ENCODE measurements around the gene NPDC1.
"Not testable (repeated sequence)": the region's sequence is repeated elsewhere in the genome, so short reads cannot be mapped to it uniquely, and the experiment has no call there.

The NPDC1 gene

GRCh38 chr9:137006116-137007003, 39.6 kb downstream of the NPDC1 start:
- peaks cover 8% of the 10 kb centered on the region for H3K27me3 Mint-ChIP-seq
- H3K27ac Mint-ChIP-seq = peak overlapping the region; percentile 63
- H3K4me3 Mint-ChIP-seq = no peak overlapping the region

GRCh38 chr9:137004285-137004684, 41.7 kb downstream of the NPDC1 start:
- Mint-ChIP-seq H3K36me3 (ENCODE audit: low read depth) (peaks cover 15% of the 10 kb centered on the region), H3K4me1 (ENCODE audit: low read depth) (peaks cover 33% of the 10 kb centered on the region)
- H3K27me3 Mint-ChIP-seq; H3K27ac Mint-ChIP-seq; H3K9me3 Mint-ChIP-seq; H3K4me3 Mint-ChIP-seq; intact Hi-C loops (cut with micrococcal nuclease): not testable (repeated sequence)

More at GRCh38 chr9:137006116-137007003, 39.6 kb downstream of the NPDC1 start:
- intact Hi-C loops (cut with micrococcal nuclease) = no loop called here
- peaks cover 8% of the 10 kb centered on the region for H3K9me3 Mint-ChIP-seq
- H3K4me1 Mint-ChIP-seq (ENCODE audit: low read depth) = peaks cover 13% of the 10 kb centered on the region
- H3K36me3 Mint-ChIP-seq (ENCODE audit: low read depth) = peaks cover 36% of the 10 kb centered on the region

- Mint-ChIP-seq H3K36me3 (ENCODE audit: low read depth) (no peaks in the 10 kb centered on the region), H3K4me1 (ENCODE audit: low read depth) (peaks cover 47% of the 10 kb centered on the region), H3K27me3 (peaks cover 16% of the 10 kb centered on the region), H3K4me3 (no peak overlapping the region), H3K27ac (no peak overlapping the region), H3K9me3 (peaks cover 8% of the 10 kb centered on the region)
- intact Hi-C loops (cut with micrococcal nuclease) = no loop called here
Measured at GRCh38 chr9:137002646-137003041, 43.3 kb downstream of the NPDC1 start.

GRCh38 chr9:137001857-137002645, 43.9 kb downstream of the NPDC1 start:
- Mint-ChIP-seq H3K9me3 (peaks cover 8% of the 10 kb centered on the region), H3K27me3 (peaks cover 21% of the 10 kb centered on the region), H3K4me3 (no peak overlapping the region), H3K36me3 (ENCODE audit: low read depth) (no peaks in the 10 kb centered on the region), H3K27ac (no peak overlapping the region), H3K4me1 (ENCODE audit: low read depth) (peaks cover 53% of the 10 kb centered on the region)
- intact Hi-C loops (cut with micrococcal nuclease) = no loop called here

- intact Hi-C loops (cut with micrococcal nuclease) = no loop called here
- H3K4me3 Mint-ChIP-seq = no peak overlapping the region
- H3K4me1 Mint-ChIP-seq (ENCODE audit: low read depth) = peaks cover 57% of the 10 kb centered on the region
- H3K36me3 Mint-ChIP-seq (ENCODE audit: low read depth) = no peaks in the 10 kb centered on the region
- peak overlapping the region; percentile 75 for H3K27ac Mint-ChIP-seq
- H3K9me3 Mint-ChIP-seq = peaks cover 8% of the 10 kb centered on the region
- peaks cover 27% of the 10 kb centered on the region for H3K27me3 Mint-ChIP-seq
Measured at GRCh38 chr9:137000177-137000930, 45.6 kb downstream of the NPDC1 start.

- Mint-ChIP-seq H3K4me1 (ENCODE audit: low read depth) (peaks cover 74% of the 10 kb centered on the region), H3K27ac (no peak overlapping the region), H3K9me3 (no peaks in the 10 kb centered on the region)
Measured at GRCh38 chr9:136997830-136998234, 48.1 kb downstream of the NPDC1 start.

GRCh38 chr9:136997371-136997770, 48.6 kb downstream of the NPDC1 start:
- H3K27me3 Mint-ChIP-seq = peaks cover 47% of the 10 kb centered on the region
- H3K27ac Mint-ChIP-seq = no peak overlapping the region
- H3K4me3 Mint-ChIP-seq = no peak overlapping the region
- H3K9me3 Mint-ChIP-seq = no peaks in the 10 kb centered on the region
- intact Hi-C loops (cut with micrococcal nuclease) = loop anchor here (10.0 kb wide), 1 partner anchor 53 kb away; the partner anchor contains the start of genes C8G and FBXW5
- H3K4me1 Mint-ChIP-seq (ENCODE audit: low read depth) = peaks cover 78% of the 10 kb centered on the region
- peaks cover 19% of the 10 kb centered on the region for H3K36me3 Mint-ChIP-seq (ENCODE audit: low read depth)

More at GRCh38 chr9:136997830-136998234, 48.1 kb downstream of the NPDC1 start:
- intact Hi-C loops (cut with micrococcal nuclease) = loop anchor here (10.0 kb wide), 1 partner anchor 53 kb away; the partner anchor contains the start of genes C8G and FBXW5
- H3K4me3 Mint-ChIP-seq = no peak overlapping the region
- H3K36me3 Mint-ChIP-seq (ENCODE audit: low read depth) = peaks cover 15% of the 10 kb centered on the region
- H3K27me3 Mint-ChIP-seq = peaks cover 47% of the 10 kb centered on the region

GRCh38 chr9:136996361-136997292, 49.4 kb downstream of the NPDC1 start, which contains the start of gene CLIC3:
Gene CLIC3 (minus strand): TSS chr9:136996568. CDS start chr9:136996543, 25 bp downstream.
- Mint-ChIP-seq H3K27ac (peak within 1 kb of the TSS; percentile 65), H3K27me3 (peaks cover 47% of the 10 kb centered on the region), H3K4me3 (peak within 1 kb of the TSS; percentile 69), H3K36me3 (ENCODE audit: low read depth) (peaks cover 22% of the 10 kb centered on the region), H3K9me3 (no peaks in the 10 kb centered on the region), H3K4me1 (ENCODE audit: low read depth) (peaks cover 76% of the 10 kb centered on the region)
- intact Hi-C loops (cut with micrococcal nuclease) = loop anchor here (10.0 kb wide), 1 partner anchor 52 kb away; the partner anchor contains the start of genes C8G and FBXW5

GRCh38 chr9:136995772-136996311, 50.1 kb downstream of the NPDC1 start:
- peaks cover 22% of the 10 kb centered on the region for H3K36me3 Mint-ChIP-seq (ENCODE audit: low read depth)

GRCh38 chr9:136995362-136995761, 50.6 kb downstream of the NPDC1 start:
- Mint-ChIP-seq H3K36me3 (ENCODE audit: low read depth) (peaks cover 22% of the 10 kb centered on the region), H3K9me3 (no peaks in the 10 kb centered on the region), H3K27ac (no peak overlapping the region), H3K27me3 (peaks cover 47% of the 10 kb centered on the region), H3K4me3 (no peak overlapping the region), H3K4me1 (ENCODE audit: low read depth) (peaks cover 79% of the 10 kb centered on the region)
- intact Hi-C loops (cut with micrococcal nuclease) = loop anchor here (10.0 kb wide), 1 partner anchor 51 kb away; the partner anchor contains the start of genes C8G and FBXW5

More at GRCh38 chr9:136995772-136996311, 50.1 kb downstream of the NPDC1 start:
- Mint-ChIP-seq H3K4me3 (no peak overlapping the region), H3K27ac (peak overlapping the region; percentile 65), H3K27me3 (peaks cover 47% of the 10 kb centered on the region), H3K4me1 (ENCODE audit: low read depth) (peaks cover 79% of the 10 kb centered on the region), H3K9me3 (no peaks in the 10 kb centered on the region)
- intact Hi-C loops (cut with micrococcal nuclease) = loop anchor here (10.0 kb wide), 1 partner anchor 51 kb away; the partner anchor contains the start of genes C8G and FBXW5

GRCh38 chr9:136994888-136995230, 51.1 kb downstream of the NPDC1 start:
- peaks cover 51% of the 10 kb centered on the region for H3K27me3 Mint-ChIP-seq
- H3K4me3 Mint-ChIP-seq = no peak overlapping the region
- no peak overlapping the region for H3K27ac Mint-ChIP-seq
- H3K36me3 Mint-ChIP-seq (ENCODE audit: low read depth) = peaks cover 22% of the 10 kb centered on the region
- intact Hi-C loops (cut with micrococcal nuclease) = loop anchor here (10.0 kb wide), 1 partner anchor 50 kb away; the partner anchor contains the start of genes C8G and FBXW5
- H3K9me3 Mint-ChIP-seq = no peaks in the 10 kb centered on the region
- H3K4me1 Mint-ChIP-seq (ENCODE audit: low read depth) = peaks cover 74% of the 10 kb centered on the region

All from dendritic cell treated with granulocyte-macrophage colony-stimulating factor and Interleukin-4, amounts not matched to agents 40 ng/mL and 50 ng/mL, for 4 days (primary cell).